HCT116 (cell line): ENCODE data around the gene FRAS1. TPM values are rescaled to one million over a fixed set of nuclear protein-coding genes. Genes with fewer than 3 reads are reported as not detected.

Experiments used
- ATAC-seq: fragments of 200-7000 bp; cut with Tn5 transposase; 2 replicates; pipeline ENCODE4 v1.9.1; 2020; ENCODE audit warnings: mild to moderate bottlenecking, moderate library complexity
- BruUV-seq: library from RNA; stranded (reverse); fragments of 400-500 nt; replicated peaks from 2 replicates; lab custom pipeline; 2021; lab: Mats Ljungman, UMichigan
- CTCF ChIA-PET: fragments of 300-600 bp; sonication (Branson Sonifier 250); formaldehyde crosslinking; loops from one replicate; lab custom pipeline; 2021; ENCODE audit warnings: antibody characterized with exemption; lab: Charles Lee
- POLR2A ChIA-PET: fragments of 300-600, 350-600 bp; sonication (Branson Sonifier 250); formaldehyde crosslinking; loops from one replicate; lab custom pipeline; 2021; ENCODE audit warnings: antibody characterized with exemption; lab: Charles Lee
- RAD21 ChIA-PET, 2 experiments: fragments of 300-600 bp; sonication (Branson Sonifier 250); formaldehyde crosslinking; loops; one replicate each; lab custom pipeline; 2023; ENCODE audit warnings: low total read pairs in 2 of 2; ENCODE audit not compliant: uncharacterized antibody in 2 of 2, unreplicated experiment in 2 of 2, low non-redundant PET in 1 of 2; lab: Charles Lee
- DNase-seq: peaks from one replicate; pipeline ENCODE4 v3.0.0-alpha.2; 2010; ENCODE audit warnings: low read depth, low spot score
- H2AFZ ChIP-seq: fragments of 200-600 bp; shearing (Covaris generic), sonication (generic); 2 replicates; pipeline ENCODE4 v1.6.1; 2017; ENCODE audit warnings: low read depth, mixed run types, mixed read lengths, antibody characterized with exemption, low read length; ENCODE audit not compliant: poor library complexity, severe bottlenecking
- H3K27ac ChIP-seq: 2 replicates; pipeline ENCODE4 v1.5.1; 2012; ENCODE audit warnings: low read depth, low read length
- H3K27me3 ChIP-seq: fragments of 200-600 bp; sonication (generic); 2 replicates; pipeline ENCODE4 v1.6.1; 2016; ENCODE audit warnings: mixed run types, low read length, mixed read lengths; ENCODE audit not compliant: insufficient read depth
- H3K36me3 ChIP-seq, 2 experiments: fragments of 200-500 bp in 1 of 2; fragments of 200-600 bp in 1 of 2; sonication (Bioruptor generic) in 1 of 2; sonication (generic) in 1 of 2; 2 replicates each; pipeline versions ENCODE4 v1.5.1 to v1.6.1; 2014 to 2016; ENCODE audit warnings: low read length in 2 of 2, inconsistent platforms in 1 of 2, mixed read lengths in 1 of 2, mixed run types in 1 of 2; ENCODE audit not compliant: insufficient read depth in 2 of 2, control insufficient read depth in 1 of 2
- H3K4me1 ChIP-seq, 2 experiments: fragments of 200-600 bp in 1 of 2; sonication (generic) in 1 of 2; 2 replicates each; pipeline versions ENCODE4 v1.5.1 to v1.6.1; 2012 to 2017; ENCODE audit warnings: low read length in 2 of 2, inconsistent platforms in 1 of 2, mild to moderate bottlenecking in 1 of 2, mixed read lengths in 1 of 2, mixed run types in 1 of 2, moderate library complexity in 1 of 2; ENCODE audit not compliant: insufficient read depth in 2 of 2, control insufficient read depth in 1 of 2
- H3K4me2 ChIP-seq: fragments of 200-600 bp; sonication (generic); 2 replicates; pipeline ENCODE4 v1.6.1; 2017; ENCODE audit warnings: mixed run types, low read length, mixed read lengths
- H3K4me3 ChIP-seq, 2 experiments: fragments of 200-600 bp in 1 of 2; sonication (generic) in 1 of 2; replicated peaks in 1 of 2; 2 replicates each; pipeline ENCODE4 v1.5.1; 2011 to 2016; ENCODE audit warnings: low read length in 2 of 2, control low read depth in 1 of 2, low read depth in 1 of 2, mild to moderate bottlenecking in 1 of 2, mixed read lengths in 1 of 2, mixed run types in 1 of 2
- H3K79me2 ChIP-seq: fragments of 200-600 bp; sonication (generic); 2 replicates; pipeline ENCODE4 v1.6.1; 2017; ENCODE audit warnings: mild to moderate bottlenecking, mixed run types, low read length, moderate library complexity, mixed read lengths; ENCODE audit not compliant: insufficient read depth
- H3K9ac ChIP-seq: fragments of 200-600 bp; sonication (generic); 2 replicates; pipeline ENCODE4 v1.6.1; 2016; ENCODE audit warnings: low read length, mixed read lengths
- H3K9me2 ChIP-seq: fragments of 200-600 bp; sonication (generic), shearing (Covaris generic); 2 replicates; pipeline ENCODE4 v1.6.1; 2017; ENCODE audit warnings: mixed run types, mild to moderate bottlenecking, moderate library complexity; ENCODE audit not compliant: insufficient read depth
- H3K9me3 ChIP-seq, 2 experiments: fragments of 200-500 bp in 1 of 2; fragments of 200-600 bp in 1 of 2; sonication (Bioruptor generic) in 1 of 2; sonication (generic) in 1 of 2; 2 replicates each; pipeline ENCODE4 v1.6.1; 2014 to 2017; ENCODE audit warnings: low read length in 2 of 2, mixed read lengths in 2 of 2, inconsistent platforms in 1 of 2, low read depth in 1 of 2, mild to moderate bottlenecking in 1 of 2, mixed run types in 1 of 2, moderate library complexity in 1 of 2; ENCODE audit not compliant: control insufficient read depth in 1 of 2, insufficient read depth in 1 of 2
- H4K20me1 ChIP-seq: fragments of 200-600 bp; sonication (generic), shearing (Covaris generic); 2 replicates; pipeline ENCODE4 v1.6.1; 2017; ENCODE audit warnings: mixed run types, mild to moderate bottlenecking, moderate library complexity; ENCODE audit not compliant: insufficient read depth
- ATF3 ChIP-seq: IDR thresholded peaks from 2 replicates; pipeline ENCODE4 v1.6.1; 2012
- CEBPB ChIP-seq: IDR thresholded peaks from 2 replicates; pipeline ENCODE4 v1.6.1; 2012; ENCODE audit warnings: low read depth
- ELF1 ChIP-seq: IDR thresholded peaks from 2 replicates; pipeline ENCODE4 v1.6.1; 2012; ENCODE audit warnings: low read depth, borderline replicate concordance
- EZH2 ChIP-seq: fragments of 200-600 bp; sonication (generic); IDR thresholded peaks from 2 replicates; pipeline ENCODE4 v1.6.1; 2017; ENCODE audit warnings: antibody characterized with exemption, mixed run types
- EZH2phosphoT487 ChIP-seq: fragments of 200-600 bp; IDR thresholded peaks from 2 replicates; pipeline ENCODE4 v1.6.1; 2018; ENCODE audit warnings: antibody characterized with exemption, borderline replicate concordance
- FOSL1 ChIP-seq: IDR thresholded peaks from 2 replicates; pipeline ENCODE4 v1.6.1; 2012; ENCODE audit warnings: low read depth
- SIN3A ChIP-seq: IDR thresholded peaks from 2 replicates; pipeline ENCODE4 v1.6.1; 2012; ENCODE audit warnings: low read depth
- TCF7L2 ChIP-seq: IDR thresholded peaks from 2 replicates; pipeline ENCODE4 v1.7.0; 2011; ENCODE audit warnings: borderline replicate concordance, inconsistent platforms; ENCODE audit not compliant: insufficient read depth, insufficient read length; ENCODE audit errors: extremely low read depth
- ZNF274 ChIP-seq: fragments of 200-500 bp; sonication (Bioruptor generic); IDR thresholded peaks from 2 replicates; pipeline ENCODE4 v1.6.1; 2014; ENCODE audit warnings: mild to moderate bottlenecking, low read depth, low read length, inconsistent platforms
- intact Hi-C: fragments of 100-400 bp; cut with micrococcal nuclease; formaldehyde crosslinking; loops from 2 replicates; pipeline ENCODE4 v1.10.0; 2022
- total RNA-seq: library from RNA; stranded (reverse); gene quantifications from one replicate; pipeline ENCODE4 v1.2.1, GENCODE V29; 2021; ENCODE audit not compliant: unreplicated experiment
- TF ChIP-seq, protein P1 (sequence below), 3 experiments: fragments of 200-600 bp in 1 of 3; sonication (generic) in 1 of 3; IDR thresholded peaks in 2 of 3; conservative IDR thresholded peaks in 1 of 3; 2 replicates each; pipeline ENCODE4 v1.5.1; 2012 to 2017; ENCODE audit warnings: low read depth in 2 of 3, low read length in 2 of 3, antibody characterized with exemption in 1 of 3, borderline replicate concordance in 1 of 3, control low read depth in 1 of 3, mild to moderate bottlenecking in 1 of 3, mixed read lengths in 1 of 3, mixed run types in 1 of 3, moderate library complexity in 1 of 3; ENCODE audit not compliant: insufficient read depth in 1 of 3
- TF ChIP-seq, protein P2 (sequence below): IDR thresholded peaks from 2 replicates; pipeline ENCODE4 v1.6.1; 2012; ENCODE audit warnings: low read depth

Gene FRAS1
- total RNA-seq, 1 experiment from 2014 or later = 33.5 TPM

GRCh38 chr4:78095081-78095480 is 38.0 kb downstream of the FRAS1 start:
- no peaks in the 10 kb centered on the region for H3K9me3 ChIP-seq
- H3K27me3 ChIP-seq = no peaks in the 10 kb centered on the region
- no peak for ATAC-seq
- no peak overlapping the region for H3K4me3 ChIP-seq
- intact Hi-C loops = no loop called here
- H3K4me1 ChIP-seq = no peaks in the 10 kb centered on the region
- no peak overlapping the region for H3K9ac ChIP-seq
- TF ChIP-seq ZNF274 = no peak
- no peak for TF ChIP-seq EZH2
- no peak for TF ChIP-seq ELF1
- no peak for TF ChIP-seq CEBPB
- TF ChIP-seq ATF3 = no peak
- TF ChIP-seq, protein P1, sequence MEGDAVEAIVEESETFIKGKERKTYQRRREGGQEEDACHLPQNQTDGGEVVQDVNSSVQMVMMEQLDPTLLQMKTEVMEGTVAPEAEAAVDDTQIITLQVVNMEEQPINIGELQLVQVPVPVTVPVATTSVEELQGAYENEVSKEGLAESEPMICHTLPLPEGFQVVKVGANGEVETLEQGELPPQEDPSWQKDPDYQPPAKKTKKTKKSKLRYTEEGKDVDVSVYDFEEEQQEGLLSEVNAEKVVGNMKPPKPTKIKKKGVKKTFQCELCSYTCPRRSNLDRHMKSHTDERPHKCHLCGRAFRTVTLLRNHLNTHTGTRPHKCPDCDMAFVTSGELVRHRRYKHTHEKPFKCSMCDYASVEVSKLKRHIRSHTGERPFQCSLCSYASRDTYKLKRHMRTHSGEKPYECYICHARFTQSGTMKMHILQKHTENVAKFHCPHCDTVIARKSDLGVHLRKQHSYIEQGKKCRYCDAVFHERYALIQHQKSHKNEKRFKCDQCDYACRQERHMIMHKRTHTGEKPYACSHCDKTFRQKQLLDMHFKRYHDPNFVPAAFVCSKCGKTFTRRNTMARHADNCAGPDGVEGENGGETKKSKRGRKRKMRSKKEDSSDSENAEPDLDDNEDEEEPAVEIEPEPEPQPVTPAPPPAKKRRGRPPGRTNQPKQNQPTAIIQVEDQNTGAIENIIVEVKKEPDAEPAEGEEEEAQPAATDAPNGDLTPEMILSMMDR (IDR thresholded peaks at IDR 0.05 in 2 of 3, conservative IDR thresholded peaks at IDR 0.05 in 1 of 3; ENCODE audit: borderline replicate concordance in 1 of 3, insufficient read depth in 1 of 3, low read depth in 2 of 3, low read length in 2 of 3) = no peak
- TF ChIP-seq, all 23 proteins: peak for 0
- DNase-seq = no peak
- 0 out of 4 replicates have a peak, but pooled peaks cover 0 to 4% of the 10 kb centered on the region in 2 experiments for H3K36me3 ChIP-seq
- ChIA-PET POLR2A (no interaction called here), CTCF (no interaction called here), RAD21 (no interaction called here)
- no peak overlapping the region for H3K27ac ChIP-seq
- BruUV-seq = no TSS peak
- no peaks in the 10 kb centered on the region for H3K79me2 ChIP-seq
- H4K20me1 ChIP-seq = no peaks in the 10 kb centered on the region
- no peaks in the 10 kb centered on the region for H3K9me2 ChIP-seq
- no peak overlapping the region for H3K4me2 ChIP-seq
- no peak overlapping the region for H2AFZ ChIP-seq

GRCh38 chr4:78099058-78099457 is 41.9 kb downstream of the FRAS1 start:
- Histone ChIP-seq H3K4me2 (no peak overlapping the region), H3K4me1 (no peaks in the 10 kb centered on the region), H3K27me3 (no peaks in the 10 kb centered on the region), H3K36me3 (no peaks in the 10 kb centered on the region), H3K27ac (no peak overlapping the region), H4K20me1 (no peaks in the 10 kb centered on the region), H3K9me3 (no peaks in the 10 kb centered on the region), H3K79me2 (no peaks in the 10 kb centered on the region), H3K9ac (no peak overlapping the region), H3K4me3 (no peak overlapping the region), H2AFZ (no peak overlapping the region), H3K9me2 (no peaks in the 10 kb centered on the region)
- ATAC-seq (no peak), DNase-seq (no peak)
- BruUV-seq = no TSS peak
- intact Hi-C loops = no loop called here
- ChIA-PET CTCF (interaction anchor here (1.4 kb wide), 1 partner anchor 40 kb away, joined by 8 read pairs; no protein-coding TSS in a partner anchor), RAD21 (no interaction called here), POLR2A (no interaction called here)
- TF ChIP-seq SIN3A = no peak
- TF ChIP-seq TCF7L2 = no peak
- TF ChIP-seq, protein P2, sequence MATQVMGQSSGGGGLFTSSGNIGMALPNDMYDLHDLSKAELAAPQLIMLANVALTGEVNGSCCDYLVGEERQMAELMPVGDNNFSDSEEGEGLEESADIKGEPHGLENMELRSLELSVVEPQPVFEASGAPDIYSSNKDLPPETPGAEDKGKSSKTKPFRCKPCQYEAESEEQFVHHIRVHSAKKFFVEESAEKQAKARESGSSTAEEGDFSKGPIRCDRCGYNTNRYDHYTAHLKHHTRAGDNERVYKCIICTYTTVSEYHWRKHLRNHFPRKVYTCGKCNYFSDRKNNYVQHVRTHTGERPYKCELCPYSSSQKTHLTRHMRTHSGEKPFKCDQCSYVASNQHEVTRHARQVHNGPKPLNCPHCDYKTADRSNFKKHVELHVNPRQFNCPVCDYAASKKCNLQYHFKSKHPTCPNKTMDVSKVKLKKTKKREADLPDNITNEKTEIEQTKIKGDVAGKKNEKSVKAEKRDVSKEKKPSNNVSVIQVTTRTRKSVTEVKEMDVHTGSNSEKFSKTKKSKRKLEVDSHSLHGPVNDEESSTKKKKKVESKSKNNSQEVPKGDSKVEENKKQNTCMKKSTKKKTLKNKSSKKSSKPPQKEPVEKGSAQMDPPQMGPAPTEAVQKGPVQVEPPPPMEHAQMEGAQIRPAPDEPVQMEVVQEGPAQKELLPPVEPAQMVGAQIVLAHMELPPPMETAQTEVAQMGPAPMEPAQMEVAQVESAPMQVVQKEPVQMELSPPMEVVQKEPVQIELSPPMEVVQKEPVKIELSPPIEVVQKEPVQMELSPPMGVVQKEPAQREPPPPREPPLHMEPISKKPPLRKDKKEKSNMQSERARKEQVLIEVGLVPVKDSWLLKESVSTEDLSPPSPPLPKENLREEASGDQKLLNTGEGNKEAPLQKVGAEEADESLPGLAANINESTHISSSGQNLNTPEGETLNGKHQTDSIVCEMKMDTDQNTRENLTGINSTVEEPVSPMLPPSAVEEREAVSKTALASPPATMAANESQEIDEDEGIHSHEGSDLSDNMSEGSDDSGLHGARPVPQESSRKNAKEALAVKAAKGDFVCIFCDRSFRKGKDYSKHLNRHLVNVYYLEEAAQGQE = no peak
- TF ChIP-seq FOSL1 = no peak
- TF ChIP-seq, protein P1 (IDR thresholded peaks at IDR 0.05 in 2 of 3, conservative IDR thresholded peaks at IDR 0.05 in 1 of 3; ENCODE audit: borderline replicate concordance in 1 of 3, insufficient read depth in 1 of 3, low read depth in 2 of 3, low read length in 2 of 3) = no peak
- TF ChIP-seq ELF1 = no peak
- TF ChIP-seq EZH2phosphoT487 = no peak
